Middle frontal gyrus (tissue), 1 donor: Measurements from ENCODE around the gene AKIRIN2.

Experiments
- DNase-seq: peaks from one replicate; pipeline ENCODE4 v3.0.0-alpha.2; 2015; ENCODE audit warnings: low spot score; ENCODE audit errors: extremely low spot score

AKIRIN2 gene

GRCh38 chr6:87655824-87656223 lies 46.2 kb downstream of the AKIRIN2 start:
- no peak for DNase-seq

GRCh38 chr6:87654875-87655454 lies 47.1 kb downstream of the AKIRIN2 start:
- DNase-seq = no peak

- DNase-seq = no peak
Observed at GRCh38 chr6:87654122-87654521, 47.9 kb downstream of the AKIRIN2 start.

- DNase-seq = no peak
Observed at GRCh38 chr6:87653074-87653962, 48.7 kb downstream of the AKIRIN2 start.

GRCh38 chr6:87645080-87645479 lies 57.0 kb downstream of the AKIRIN2 start:
- no peak for DNase-seq

GRCh38 chr6:87641065-87641692 lies 60.9 kb downstream of the AKIRIN2 start:
- DNase-seq = no peak

GRCh38 chr6:87639373-87639772 lies 62.7 kb downstream of the AKIRIN2 start:
- DNase-seq = no peak

GRCh38 chr6:87637106-87637505 lies 64.9 kb downstream of the AKIRIN2 start:
- DNase-seq = no peak

- peak; percentile 27 for DNase-seq
Observed at GRCh38 chr6:87636315-87636714, 65.7 kb downstream of the AKIRIN2 start.

GRCh38 chr6:87633851-87634250 lies 68.2 kb downstream of the AKIRIN2 start:
- no peak for DNase-seq

- no peak for DNase-seq
Observed at GRCh38 chr6:87630746-87631145, 71.3 kb downstream of the AKIRIN2 start.

GRCh38 chr6:87628881-87629280 lies 73.2 kb downstream of the AKIRIN2 start:
- no peak for DNase-seq

- DNase-seq = no peak
Observed at GRCh38 chr6:87628424-87628823, 73.6 kb downstream of the AKIRIN2 start.
